Choroid plexus epithelial cell (primary cell): ENCODE results near the gene PPARA.

Source experiments
- DNase-seq: peaks from one replicate; pipeline ENCODE4 v3.0.0-alpha.2; 2010; ENCODE audit warnings: low read depth
- H3K4me3 ChIP-seq: 2 replicates; pipeline ENCODE4 v1.5.1; 2011; ENCODE audit warnings: low read depth, mild to moderate bottlenecking, control low read depth, low read length, moderate library complexity
- TF ChIP-seq, protein P1 (sequence below): conservative IDR thresholded peaks from 2 replicates; pipeline ENCODE4 v1.5.1; 2011; ENCODE audit warnings: low read depth, mild to moderate bottlenecking, control low read depth, inconsistent platforms, low read length, moderate library complexity

The PPARA gene

GRCh38 chr22:46229701-46230100 lies 79.4 kb downstream of the PPARA start:
- TF ChIP-seq, protein P1, sequence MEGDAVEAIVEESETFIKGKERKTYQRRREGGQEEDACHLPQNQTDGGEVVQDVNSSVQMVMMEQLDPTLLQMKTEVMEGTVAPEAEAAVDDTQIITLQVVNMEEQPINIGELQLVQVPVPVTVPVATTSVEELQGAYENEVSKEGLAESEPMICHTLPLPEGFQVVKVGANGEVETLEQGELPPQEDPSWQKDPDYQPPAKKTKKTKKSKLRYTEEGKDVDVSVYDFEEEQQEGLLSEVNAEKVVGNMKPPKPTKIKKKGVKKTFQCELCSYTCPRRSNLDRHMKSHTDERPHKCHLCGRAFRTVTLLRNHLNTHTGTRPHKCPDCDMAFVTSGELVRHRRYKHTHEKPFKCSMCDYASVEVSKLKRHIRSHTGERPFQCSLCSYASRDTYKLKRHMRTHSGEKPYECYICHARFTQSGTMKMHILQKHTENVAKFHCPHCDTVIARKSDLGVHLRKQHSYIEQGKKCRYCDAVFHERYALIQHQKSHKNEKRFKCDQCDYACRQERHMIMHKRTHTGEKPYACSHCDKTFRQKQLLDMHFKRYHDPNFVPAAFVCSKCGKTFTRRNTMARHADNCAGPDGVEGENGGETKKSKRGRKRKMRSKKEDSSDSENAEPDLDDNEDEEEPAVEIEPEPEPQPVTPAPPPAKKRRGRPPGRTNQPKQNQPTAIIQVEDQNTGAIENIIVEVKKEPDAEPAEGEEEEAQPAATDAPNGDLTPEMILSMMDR, result no peak
- peak; percentile 47 for DNase-seq
- H3K4me3 ChIP-seq, result no peak overlapping the region

DNA sequence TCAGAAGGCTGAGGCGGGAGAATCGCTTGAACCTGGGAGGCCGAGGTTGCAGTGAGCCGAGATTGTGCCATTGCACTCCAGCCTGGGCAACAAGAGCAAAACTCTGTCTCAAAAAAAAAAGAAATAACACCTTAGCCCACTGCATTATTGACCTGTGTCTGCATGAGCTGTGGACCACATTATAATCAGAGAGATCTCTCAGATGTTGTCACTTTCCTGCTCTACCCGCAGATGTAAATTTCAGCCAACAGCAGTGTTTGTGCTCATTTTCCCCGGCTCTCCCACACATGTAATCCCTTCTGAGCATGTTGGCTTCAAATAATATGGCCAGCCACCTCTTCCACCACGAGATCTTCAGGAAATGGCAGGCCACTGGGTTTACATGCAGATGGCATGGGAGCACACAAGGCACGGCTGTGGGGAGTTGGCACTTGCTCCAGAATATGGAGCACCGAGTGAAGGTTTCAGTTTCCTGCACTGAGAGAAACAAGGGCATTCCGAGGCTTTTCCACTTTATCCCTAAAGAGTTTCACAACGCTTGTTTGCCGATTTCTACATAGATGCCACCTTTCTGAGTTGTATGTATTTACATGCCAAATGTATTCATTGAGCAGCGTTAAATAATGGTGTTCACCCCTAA lies 80.1 kb downstream of the PPARA start:
- no peak for DNase-seq
- no peak overlapping the region for H3K4me3 ChIP-seq
- TF ChIP-seq, protein P1, result no peak

GRCh38 chr22:46233231-46233630 lies 82.9 kb downstream of the PPARA start:
- DNase-seq, result peak; percentile 7
- H3K4me3 ChIP-seq, result no peak overlapping the region
- TF ChIP-seq, protein P1, result no peak

- TF ChIP-seq, protein P1, result no peak
- DNase-seq, result no peak
- no peak overlapping the region for H3K4me3 ChIP-seq
Observed at GRCh38 chr22:46234969-46235368, 84.6 kb downstream of the PPARA start.

DNA sequence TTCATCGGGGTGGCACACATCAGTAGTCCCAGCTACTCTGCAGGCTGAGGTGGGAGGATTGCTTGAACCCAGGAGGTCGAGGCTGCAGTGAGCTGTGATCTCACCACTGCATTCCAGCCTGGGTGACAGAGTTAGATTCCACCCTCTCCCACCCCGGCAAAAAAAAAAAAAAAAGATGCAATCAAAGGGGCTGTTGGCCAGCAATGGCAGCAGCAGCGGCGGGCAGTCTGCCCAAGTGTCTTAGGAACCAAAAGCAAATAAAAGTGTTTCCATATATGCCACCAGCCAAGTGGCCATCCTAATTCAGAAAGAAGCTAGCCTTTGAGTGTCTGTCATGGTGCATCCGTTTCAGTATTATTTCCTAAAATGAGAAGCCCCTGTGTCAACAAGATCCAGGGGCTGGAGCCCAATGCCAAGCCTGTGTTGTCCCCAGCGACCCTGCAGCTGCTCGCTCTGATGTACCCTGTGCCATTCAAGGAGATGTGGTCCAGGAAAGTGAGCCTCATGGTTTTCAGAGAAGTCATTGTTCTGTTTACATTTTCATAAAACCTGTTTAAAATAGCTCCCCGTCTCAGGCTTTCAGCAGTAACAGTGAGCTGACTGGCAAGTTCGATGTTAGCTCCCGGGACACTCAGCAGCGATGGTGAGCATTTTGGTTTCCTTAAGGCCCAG lies 87.3 kb downstream of the PPARA start:
- H3K4me3 ChIP-seq, result no peak overlapping the region
- no peak for DNase-seq
- TF ChIP-seq, protein P1, result no peak

DNA sequence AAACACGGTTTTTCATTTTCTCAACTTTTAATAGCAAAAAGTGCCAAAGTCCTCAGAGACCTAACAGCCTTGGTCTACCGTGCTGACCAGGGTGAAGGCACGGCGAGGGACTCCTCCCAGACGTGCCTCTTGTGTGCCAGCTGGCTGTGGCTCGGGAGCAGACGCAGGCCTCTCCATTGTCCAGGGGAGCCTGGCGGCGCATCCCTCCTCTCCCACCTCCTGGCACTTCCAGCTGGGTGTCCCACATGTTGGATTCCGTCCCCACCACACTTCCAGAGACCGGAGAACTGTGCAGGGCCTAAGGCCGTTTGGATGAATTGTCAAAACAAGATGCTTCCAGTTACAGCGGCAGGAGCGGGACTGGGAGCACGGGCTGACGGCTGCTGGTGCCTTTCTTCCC lies 88.2 kb downstream of the PPARA start:
- no peak overlapping the region for H3K4me3 ChIP-seq
- no peak for DNase-seq
- TF ChIP-seq, protein P1, result no peak
